T-helper 2 cell (primary cell): Measurements from ENCODE around the gene MAP3K2.

ENCODE experiments used
- DNase-seq, 5 experiments: peaks; one replicate each; pipeline versions ENCODE4 v3.0.0 to v3.0.0-alpha.2; 2012 to 2022

Gene MAP3K2

GRCh38 chr2:127347734-127348392, 39.9 kb downstream of the MAP3K2 start:
- DNase-seq = no peak

- DNase-seq = no peak
Measured at GRCh38 chr2:127347015-127347414, 40.8 kb downstream of the MAP3K2 start.

GRCh38 chr2:127343277-127343676, 44.5 kb downstream of the MAP3K2 start:
- no peak for DNase-seq

GRCh38 chr2:127342101-127342500, 45.7 kb downstream of the MAP3K2 start:
- peak in 1 of 5 experiments; percentile 34 for DNase-seq

GRCh38 chr2:127332335-127332734, 55.4 kb downstream of the MAP3K2 start:
- no peak for DNase-seq

GRCh38 chr2:127330753-127331152, 57.0 kb downstream of the MAP3K2 start:
- DNase-seq = no peak

GRCh38 chr2:127326289-127326945, 61.4 kb downstream of the MAP3K2 start:
- DNase-seq = no peak

- peak in 1 of 5 experiments; percentile 7 for DNase-seq
Measured at GRCh38 chr2:127324635-127325034, 63.1 kb downstream of the MAP3K2 start.

- no peak for DNase-seq
Measured at GRCh38 chr2:127321303-127321702, 66.5 kb downstream of the MAP3K2 start.

GRCh38 chr2:127320586-127321275, 67.0 kb downstream of the MAP3K2 start:
- DNase-seq = no peak

GRCh38 chr2:127320067-127320466, 67.7 kb downstream of the MAP3K2 start:
- DNase-seq = no peak

GRCh38 chr2:127314193-127314988, 73.4 kb downstream of the MAP3K2 start:
- DNase-seq = no peak

GRCh38 chr2:127313406-127313805, 74.4 kb downstream of the MAP3K2 start:
- no peak for DNase-seq

- no peak for DNase-seq
Measured at GRCh38 chr2:127310980-127311379, 76.8 kb downstream of the MAP3K2 start.

GRCh38 chr2:127309468-127309867, 78.3 kb downstream of the MAP3K2 start:
- DNase-seq = no peak

GRCh38 chr2:127308586-127309138, 79.1 kb downstream of the MAP3K2 start:
- DNase-seq = no peak

GRCh38 chr2:127305990-127306585, 81.7 kb downstream of the MAP3K2 start:
- no peak for DNase-seq

GRCh38 chr2:127302168-127302567, 85.6 kb downstream of the MAP3K2 start:
- no peak for DNase-seq

GRCh38 chr2:127293748-127294562, 93.8 kb downstream of the MAP3K2 start, which contains the start of gene ERCC3:
Gene ERCC3 (minus strand): TSS chr2:127294144. CDS start chr2:127294081, 63 bp downstream.
- peak; percentile 56 to 89 (median 72) for DNase-seq

GRCh38 chr2:127293386-127293747, 94.4 kb downstream of the MAP3K2 start:
- no peak for DNase-seq

- DNase-seq = no peak
Measured at GRCh38 chr2:127288274-127288673, 99.5 kb downstream of the MAP3K2 start.
